GM08714 (cell line): ENCODE measurements around the gene RNPEP.

Experiments used
- H3K4me3 ChIP-seq: fragments of 200-500 bp; sonication (Bioruptor generic); 2 replicates; pipeline ENCODE4 v1.5.1; 2014; ENCODE audit warnings: mild to moderate bottlenecking, low read length, inconsistent platforms
- ZNF274 ChIP-seq: IDR thresholded peaks from 2 replicates; pipeline ENCODE4 v1.6.1; 2012; ENCODE audit warnings: mild to moderate bottlenecking, low read depth, low read length

The RNPEP gene

GRCh38 chr1:201988601-201989000 lies 6.2 kb downstream of the RNPEP start:
- H3K4me3 ChIP-seq: no peak overlapping the region
- no peak for TF ChIP-seq ZNF274

GRCh38 chr1:201989354-201990128 lies 7.1 kb downstream of the RNPEP start:
- no peak for TF ChIP-seq ZNF274

GRCh38 chr1:201990427-201990826 lies 8.0 kb downstream of the RNPEP start:
- no peak overlapping the region for H3K4me3 ChIP-seq
- TF ChIP-seq ZNF274: no peak

More at GRCh38 chr1:201989354-201990128, 7.1 kb downstream of the RNPEP start:
- no peak overlapping the region for H3K4me3 ChIP-seq

- H3K4me3 ChIP-seq: no peak overlapping the region
- no peak for TF ChIP-seq ZNF274
Observed at GRCh38 chr1:201999625-202000238, 17.3 kb downstream of the RNPEP start.

GRCh38 chr1:202002507-202002906 lies 20.1 kb downstream of the RNPEP start:
- no peak overlapping the region for H3K4me3 ChIP-seq
- TF ChIP-seq ZNF274: no peak

GRCh38 chr1:202004711-202005110 lies 22.3 kb downstream of the RNPEP start:
- no peak overlapping the region for H3K4me3 ChIP-seq
- no peak for TF ChIP-seq ZNF274

- H3K4me3 ChIP-seq: no peak overlapping the region
- TF ChIP-seq ZNF274: no peak
Observed at GRCh38 chr1:202005958-202006357, 23.5 kb downstream of the RNPEP start.

- TF ChIP-seq ZNF274: no peak
- no peak overlapping the region for H3K4me3 ChIP-seq
Observed at GRCh38 chr1:202007304-202007703, 24.9 kb downstream of the RNPEP start.

GRCh38 chr1:202007805-202008489 lies 25.5 kb downstream of the RNPEP start:
- TF ChIP-seq ZNF274: no peak
- H3K4me3 ChIP-seq: no peak overlapping the region

GRCh38 chr1:202009326-202010179 lies 27.1 kb downstream of the RNPEP start:
- no peak overlapping the region for H3K4me3 ChIP-seq
- no peak for TF ChIP-seq ZNF274

GRCh38 chr1:202010180-202011015 lies 27.9 kb downstream of the RNPEP start, which contains the start of gene ELF3:
TSS of gene ELF3 (plus strand) at chr1:202010587. CDS start at chr1:202011137, 550 bp downstream.
- no peak within 1 kb of the TSS for H3K4me3 ChIP-seq
- TF ChIP-seq ZNF274: no peak

- H3K4me3 ChIP-seq: no peak overlapping the region
- no peak for TF ChIP-seq ZNF274
Observed at GRCh38 chr1:202011994-202012393, 29.5 kb downstream of the RNPEP start.

- TF ChIP-seq ZNF274: no peak
- H3K4me3 ChIP-seq: no peak overlapping the region
Observed at GRCh38 chr1:202012544-202013478, 30.4 kb downstream of the RNPEP start.
